SJSA1 (cell line): ENCODE data around the gene FEN1. TPM values are rescaled to one million over a fixed set of nuclear protein-coding genes. Genes with fewer than 3 reads are reported as not detected.

Experiments
- DNase-seq, 2 experiments: peaks; one replicate each; pipeline ENCODE4 v3.0.0-alpha.2; 2015 to 2020; ENCODE audit warnings: low spot score in 2 of 2, low read depth in 1 of 2
- H3K27ac ChIP-seq: fragments of 250-450 bp; sonication (Bioruptor Pico); 2 replicates; pipeline ENCODE4 v1.5.1; 2020; ENCODE audit warnings: mild to moderate bottlenecking, moderate library complexity
- H3K27me3 ChIP-seq: fragments of 250-450 bp; sonication (Bioruptor Pico); replicated peaks from 2 replicates; pipeline ENCODE4 v1.5.1; 2020; ENCODE audit warnings: mild to moderate bottlenecking, moderate library complexity
- H3K36me3 ChIP-seq: fragments of 250-450 bp; sonication (Bioruptor Pico); 2 replicates; pipeline ENCODE4 v1.5.1; 2020; ENCODE audit warnings: mild to moderate bottlenecking
- H3K4me1 ChIP-seq: fragments of 250-450 bp; sonication (Bioruptor Pico); replicated peaks from 2 replicates; pipeline ENCODE4 v1.6.1; 2021; ENCODE audit warnings: mild to moderate bottlenecking
- H3K4me3 ChIP-seq: fragments of 250-450 bp; sonication (Bioruptor Pico); 2 replicates; pipeline ENCODE4 v1.5.1; 2020; ENCODE audit warnings: mild to moderate bottlenecking
- H3K9me3 ChIP-seq: fragments of 250-450 bp; sonication (Bioruptor Pico); replicated peaks from 2 replicates; pipeline ENCODE4 v1.5.1; 2020; ENCODE audit warnings: mild to moderate bottlenecking
- total RNA-seq: library from RNA; depleted of rRNA; stranded (reverse); fragments of >200 nt; shearing (Covaris generic); gene quantifications from 2 replicates; pipeline ENCODE4 v1.2.3, GENCODE V29; 2014

The FEN1 gene
- total RNA-seq, 1 experiment from 2014 or later: 185 TPM

DNA sequence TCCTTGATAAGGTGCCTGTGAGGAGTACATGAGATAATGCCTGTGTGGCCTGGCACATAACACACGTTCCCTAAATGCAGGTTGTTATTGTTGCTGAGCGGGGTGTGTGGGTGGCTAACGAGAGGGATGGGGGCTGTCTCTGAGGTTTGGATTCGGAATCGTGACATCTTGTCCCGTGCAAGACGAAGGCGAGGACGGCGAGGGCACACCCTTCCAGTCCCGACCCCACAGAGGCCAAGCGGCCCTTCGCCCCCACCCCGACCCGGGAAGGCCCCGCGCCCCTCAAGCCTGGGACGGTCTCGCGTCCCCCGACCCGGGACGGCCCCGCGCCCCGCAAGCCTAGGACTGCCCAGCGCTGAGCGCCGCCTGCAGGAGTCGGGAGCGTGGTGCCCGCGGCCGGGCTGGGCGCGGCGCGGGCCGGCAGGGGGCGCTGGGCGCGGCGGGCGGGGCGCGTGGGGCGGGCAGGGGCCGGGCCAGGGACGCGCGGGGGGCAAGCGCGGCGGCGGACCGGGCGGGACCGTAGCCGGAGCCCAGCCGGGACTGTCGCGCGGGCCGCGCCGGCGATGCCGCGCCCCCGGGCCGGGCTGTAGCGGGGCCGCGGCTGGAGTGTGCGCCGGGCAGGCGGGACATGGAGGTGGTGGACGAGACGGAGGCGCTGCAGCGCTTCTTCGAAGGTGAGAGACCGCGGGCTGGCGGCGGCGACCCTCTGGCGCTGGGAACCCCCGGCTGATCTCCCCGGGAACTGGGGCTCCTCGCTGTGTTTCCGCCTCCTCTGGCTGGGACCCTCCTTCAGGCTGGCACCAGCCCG, 40.4 kb upstream of the FEN1 start, which contains the start of gene MYRF:
MYRF (plus strand) TSS at position 520 of the 808 bp plus-strand sequence; CDS start at position 629, 109 bp downstream.
- Histone ChIP-seq H3K36me3 (0 out of 2 replicates have a peak, but pooled peaks cover 2% of the 10 kb centered on the region), H3K27me3 (0 out of 2 replicates have a peak, but pooled peaks cover 5% of the 10 kb centered on the region), H3K4me3 (peak within 1 kb of the TSS; percentile 59), H3K4me1 (peaks cover 44% of the 10 kb centered on the region), H3K9me3 (peaks cover 4% of the 10 kb centered on the region), H3K27ac (no peak within 1 kb of the TSS)
- peak in 1 of 2 experiments; percentile 28 for DNase-seq

DNA sequence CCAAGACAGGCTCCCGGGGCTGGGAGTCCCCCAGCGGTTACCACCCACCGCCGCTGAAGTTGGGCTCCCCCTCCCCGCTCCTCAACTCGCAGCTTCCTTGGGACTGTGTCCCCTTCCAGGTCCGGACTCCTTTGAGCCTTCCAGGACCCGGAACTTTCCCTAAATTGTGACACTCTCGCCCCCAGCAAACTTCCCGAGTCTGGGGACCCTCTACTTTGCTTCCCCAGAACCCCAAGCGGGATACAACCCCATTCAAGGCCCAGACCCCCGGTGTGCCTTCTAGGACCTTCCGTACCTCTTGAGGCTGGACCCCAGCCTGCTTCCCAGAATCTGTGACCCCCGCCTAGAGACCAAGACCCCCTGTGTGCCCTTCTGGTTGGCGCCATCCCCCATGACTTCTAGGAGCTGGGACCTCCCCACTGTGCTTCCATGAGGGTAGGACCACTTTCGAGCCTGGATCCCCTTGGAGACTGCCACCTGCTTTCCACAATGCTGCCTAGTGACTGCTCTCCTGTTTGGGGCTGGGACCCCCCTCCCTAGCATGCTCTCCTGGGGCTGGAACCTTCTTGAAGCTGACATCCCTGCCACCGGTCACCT, 39.7 kb upstream of the FEN1 start:
- no peak overlapping the region for H3K27ac ChIP-seq
- H3K27me3 ChIP-seq: 0 out of 2 replicates have a peak, but pooled peaks cover 5% of the 10 kb centered on the region
- no peaks in the 10 kb centered on the region; the same call in 1 of the 2 replicates for H3K9me3 ChIP-seq
- H3K4me1 ChIP-seq: peaks cover 37% of the 10 kb centered on the region
- DNase-seq: no peak
- H3K4me3 ChIP-seq: peak overlapping the region; percentile 59
- 0 out of 2 replicates have a peak, but pooled peaks cover 2% of the 10 kb centered on the region for H3K36me3 ChIP-seq

DNA sequence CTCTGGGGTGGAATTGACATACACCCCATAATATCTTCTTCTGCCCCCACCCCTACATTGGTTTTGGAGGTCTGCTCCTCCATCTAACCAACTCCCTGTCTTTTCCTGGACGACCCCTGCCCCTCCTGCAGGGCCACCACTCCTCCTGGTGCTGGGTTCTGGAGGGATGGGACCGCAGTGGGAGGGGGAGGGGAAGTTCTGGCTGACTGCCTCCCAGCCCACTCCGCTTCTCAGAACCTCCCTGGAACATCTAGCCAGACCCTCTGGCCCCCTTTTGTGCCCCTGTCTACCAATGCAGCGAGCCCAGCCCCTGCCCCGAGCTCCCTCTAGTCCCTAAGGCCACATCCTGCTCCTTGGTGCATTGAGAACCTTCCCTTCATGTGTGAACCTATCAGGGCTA, 39.0 kb upstream of the FEN1 start:
- no peak overlapping the region for H3K27ac ChIP-seq
- no peak for DNase-seq
- no peaks in the 10 kb centered on the region; the same call in 1 of the 2 replicates for H3K9me3 ChIP-seq
- H3K36me3 ChIP-seq: 0 out of 2 replicates have a peak, but pooled peaks cover 2% of the 10 kb centered on the region
- peaks cover 36% of the 10 kb centered on the region for H3K4me1 ChIP-seq
- 0 out of 2 replicates have a peak, but pooled peaks cover 5% of the 10 kb centered on the region for H3K27me3 ChIP-seq
- H3K4me3 ChIP-seq: no peak overlapping the region

DNA sequence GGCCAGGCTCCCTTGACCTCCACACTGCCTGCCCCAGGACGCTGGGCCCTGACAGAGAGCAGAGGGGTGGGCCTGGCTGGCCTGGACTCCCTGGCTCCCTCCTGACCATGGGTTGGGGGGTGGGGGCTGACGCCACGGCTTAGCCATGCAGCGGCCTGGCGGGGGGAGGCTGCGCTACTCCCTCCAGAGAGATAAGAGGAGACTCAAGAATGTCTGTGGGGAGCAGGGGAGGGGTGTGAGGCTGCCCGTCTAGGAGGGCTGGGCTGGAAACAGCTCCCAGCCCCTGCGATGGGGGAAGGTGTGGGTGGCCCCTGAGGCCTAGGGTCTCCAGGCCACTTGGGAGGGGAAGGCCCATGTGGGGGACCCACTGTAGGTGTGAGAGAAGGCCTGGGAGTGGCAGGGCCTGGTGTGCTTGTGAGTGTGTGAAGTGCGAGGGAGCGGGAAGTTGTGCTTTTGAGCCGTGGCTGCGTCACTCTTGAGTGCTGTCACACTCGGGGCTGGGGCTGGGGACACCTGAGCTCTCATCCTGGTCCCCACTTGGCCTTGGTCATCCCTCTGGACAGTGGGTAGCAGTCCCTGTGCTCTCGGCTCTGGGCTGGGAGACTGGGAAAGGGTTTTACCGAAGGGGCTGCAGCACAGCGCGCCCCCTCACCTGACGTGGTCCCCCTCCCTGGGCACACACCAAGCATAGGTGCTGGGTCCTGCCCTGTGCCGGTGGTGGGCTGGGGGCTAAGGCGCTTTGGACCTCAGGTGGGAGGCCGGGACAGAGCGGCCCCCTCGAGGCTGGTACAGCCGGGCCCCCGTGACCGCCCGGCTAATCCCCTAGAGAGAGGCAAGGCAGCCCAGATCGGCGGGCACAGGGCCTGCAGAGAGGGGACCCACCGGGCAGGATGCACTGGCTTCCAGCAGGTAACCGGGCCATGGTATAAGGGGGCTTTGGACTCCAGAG, 37.9 kb upstream of the FEN1 start:
- DNase-seq: no peak
- Histone ChIP-seq H3K9me3 (no peaks in the 10 kb centered on the region; the same call in 1 of the 2 replicates), H3K4me1 (peaks cover 35% of the 10 kb centered on the region), H3K4me3 (no peak overlapping the region), H3K27me3 (0 out of 2 replicates have a peak, but pooled peaks cover 5% of the 10 kb centered on the region), H3K36me3 (0 out of 2 replicates have a peak, but pooled peaks cover 2% of the 10 kb centered on the region), H3K27ac (no peak overlapping the region)

DNA sequence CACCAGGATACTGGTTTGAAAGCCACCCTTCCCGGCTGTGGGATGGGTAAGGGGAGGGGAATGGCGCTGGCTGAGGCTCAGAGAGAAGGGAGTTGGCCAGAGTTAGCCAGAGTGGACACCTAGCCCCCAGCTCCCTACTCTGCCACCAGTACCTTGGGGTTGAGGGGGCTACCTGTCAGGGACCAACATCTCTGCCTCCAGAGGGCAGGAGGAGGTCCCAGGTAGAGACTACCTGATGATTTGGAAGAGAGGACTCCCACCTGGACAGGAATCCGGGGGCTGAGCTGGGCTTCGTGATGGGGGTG, 36.6 kb upstream of the FEN1 start:
- Histone ChIP-seq H3K9me3 (no peaks in the 10 kb centered on the region; the same call in 1 of the 2 replicates), H3K4me1 (peaks cover 32% of the 10 kb centered on the region), H3K27ac (peak overlapping the region; percentile 57; the same call in 1 of the 2 replicates), H3K4me3 (no peak overlapping the region), H3K36me3 (0 out of 2 replicates have a peak, but pooled peaks cover 2% of the 10 kb centered on the region), H3K27me3 (0 out of 2 replicates have a peak, but pooled peaks cover 5% of the 10 kb centered on the region)
- no peak for DNase-seq

DNA sequence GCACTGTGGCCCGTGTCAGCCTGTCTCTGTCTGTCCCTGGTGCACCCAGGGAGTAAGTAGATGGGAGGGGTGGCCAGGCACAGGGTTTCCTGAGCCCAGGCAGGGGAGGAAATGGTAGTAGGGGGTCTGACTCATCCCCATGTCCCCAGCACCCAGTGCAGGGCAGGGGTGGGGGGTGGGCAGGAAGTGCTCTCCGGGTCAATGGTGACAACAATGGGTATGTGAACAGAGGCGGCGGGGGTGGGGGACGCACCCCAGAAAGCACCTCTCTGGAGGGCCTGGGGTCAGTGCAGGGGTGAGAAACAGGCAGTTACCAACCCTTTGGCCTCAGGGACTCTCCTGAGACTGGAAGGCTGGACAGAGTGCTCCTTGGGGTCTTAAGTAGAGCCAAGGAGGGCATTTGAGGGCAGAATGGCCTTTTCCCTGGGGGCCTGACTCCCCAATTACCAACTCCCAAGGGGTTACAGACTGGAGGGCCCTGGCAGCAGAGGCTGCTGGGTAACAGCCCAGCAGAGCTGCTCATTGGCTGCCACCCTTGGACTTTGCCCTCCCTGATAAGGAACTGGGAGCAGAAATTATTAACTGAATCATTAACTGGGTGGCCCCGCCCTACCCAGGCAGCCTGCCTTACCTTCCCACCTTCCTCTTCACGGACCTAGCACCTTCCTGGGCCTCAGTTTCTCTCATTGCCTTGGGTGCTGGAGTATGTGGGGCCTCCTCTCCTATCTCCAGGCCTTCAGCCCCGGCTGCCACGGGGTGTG, 36.1 kb upstream of the FEN1 start:
- Histone ChIP-seq H3K27me3 (0 out of 2 replicates have a peak, but pooled peaks cover 5% of the 10 kb centered on the region), H3K27ac (peak overlapping the region; percentile 57), H3K36me3 (0 out of 2 replicates have a peak, but pooled peaks cover 2% of the 10 kb centered on the region), H3K4me3 (no peak overlapping the region), H3K4me1 (peaks cover 32% of the 10 kb centered on the region), H3K9me3 (no peaks in the 10 kb centered on the region; the same call in 1 of the 2 replicates)
- DNase-seq: peak; percentile 63 to 86

DNA sequence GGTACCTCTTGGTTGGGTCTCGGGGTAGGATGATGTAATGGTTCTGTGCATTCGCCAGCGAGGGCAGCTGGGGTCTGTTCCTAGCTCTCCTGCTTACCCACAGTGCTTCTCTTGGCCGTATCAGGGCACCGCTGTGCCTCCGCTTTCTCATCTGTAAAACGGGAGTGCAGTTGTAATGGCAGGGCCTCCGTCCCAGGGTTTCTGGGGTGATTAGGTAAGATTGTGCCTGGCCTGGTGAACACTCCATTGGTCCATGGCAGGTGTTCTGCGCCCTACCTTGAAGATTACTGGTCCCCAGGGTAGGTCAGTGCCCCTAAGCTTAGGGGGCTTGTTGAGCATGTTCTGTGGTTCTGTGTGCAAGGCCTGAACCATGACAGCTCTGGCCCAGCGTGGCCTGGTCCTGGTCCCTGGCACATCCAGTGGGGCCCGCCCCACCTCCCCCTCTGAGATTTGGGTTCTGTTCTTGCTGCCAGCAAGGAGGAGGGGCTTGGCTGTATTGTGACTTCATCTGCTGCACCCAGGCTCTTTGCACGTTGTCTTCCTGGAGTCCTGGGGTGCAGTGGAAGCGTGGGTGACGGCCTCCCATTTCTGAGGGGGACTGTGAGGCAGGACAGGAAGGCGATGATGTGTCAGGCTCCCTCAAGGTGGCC, 35.4 kb upstream of the FEN1 start:
- H3K27me3 ChIP-seq: no peaks in the 10 kb centered on the region
- H3K4me3 ChIP-seq: no peak overlapping the region
- H3K4me1 ChIP-seq: peaks cover 26% of the 10 kb centered on the region
- no peaks in the 10 kb centered on the region for H3K9me3 ChIP-seq
- H3K27ac ChIP-seq: no peak overlapping the region
- no peaks in the 10 kb centered on the region for H3K36me3 ChIP-seq
- no peak for DNase-seq

DNA sequence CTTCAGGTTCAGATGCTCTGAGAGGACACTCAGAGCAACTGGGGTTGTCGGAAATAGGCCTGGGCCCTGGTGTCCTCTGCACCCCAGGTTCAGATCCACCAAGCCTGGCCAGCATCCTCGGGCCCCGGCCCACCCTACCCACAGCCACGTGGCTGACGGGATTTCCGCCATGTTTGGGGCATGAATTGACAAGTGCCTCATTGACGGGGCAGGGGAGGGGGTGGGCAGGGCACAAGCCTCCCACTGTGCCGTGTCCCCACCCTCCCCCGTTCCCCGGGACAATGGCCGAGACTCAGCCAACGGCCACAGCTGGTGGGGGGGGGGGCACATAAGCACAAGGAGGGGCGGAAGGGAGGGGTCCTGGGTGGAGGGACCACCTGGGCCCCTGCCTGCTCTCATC, 31.8 kb upstream of the FEN1 start:
- H3K27ac ChIP-seq: no peak overlapping the region
- H3K4me1 ChIP-seq: peaks cover 14% of the 10 kb centered on the region
- H3K27me3 ChIP-seq: no peaks in the 10 kb centered on the region
- DNase-seq: no peak
- H3K9me3 ChIP-seq: no peaks in the 10 kb centered on the region
- no peaks in the 10 kb centered on the region for H3K36me3 ChIP-seq
- no peak overlapping the region for H3K4me3 ChIP-seq

DNA sequence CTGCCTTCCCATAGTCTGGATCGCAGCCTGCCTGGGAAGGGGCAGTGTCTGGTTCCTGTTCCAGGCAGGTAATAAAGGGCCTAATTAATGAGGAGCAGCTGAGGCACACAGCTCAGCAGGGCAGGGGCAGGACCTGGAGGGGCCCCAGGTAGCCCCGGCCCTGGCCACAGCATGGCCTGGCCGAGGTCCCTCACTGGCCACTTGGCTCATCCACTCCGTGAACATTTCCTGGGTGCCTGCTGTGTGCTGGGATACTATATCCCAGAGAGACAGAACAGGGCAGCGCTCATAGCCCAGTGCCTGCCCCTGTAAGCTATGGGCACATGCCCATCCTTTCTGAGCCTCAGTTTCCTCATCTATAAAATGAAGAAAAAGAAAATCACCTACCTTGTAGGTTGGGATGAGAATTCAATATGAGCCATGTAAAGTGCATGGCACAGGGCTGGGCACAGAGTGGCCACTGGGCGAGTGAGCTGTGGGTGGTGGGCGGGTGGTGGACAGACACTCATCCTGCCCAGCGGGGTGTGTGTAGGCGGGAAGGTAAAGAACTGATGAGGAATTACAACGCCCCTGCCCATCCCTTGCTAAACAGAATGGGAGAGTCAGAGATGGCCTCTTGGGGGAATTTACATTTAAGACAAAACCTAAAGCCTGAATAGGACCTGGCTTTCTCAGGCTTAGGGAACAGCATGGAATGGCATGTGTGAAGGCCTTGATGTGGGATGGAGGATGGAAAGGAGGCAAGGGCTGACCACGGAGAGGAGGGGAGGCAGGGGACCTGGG, 31.1 kb upstream of the FEN1 start:
- Histone ChIP-seq H3K27me3 (no peaks in the 10 kb centered on the region), H3K27ac (no peak overlapping the region), H3K4me3 (no peak overlapping the region), H3K36me3 (no peaks in the 10 kb centered on the region), H3K9me3 (no peaks in the 10 kb centered on the region), H3K4me1 (peaks cover 14% of the 10 kb centered on the region)
- DNase-seq: no peak

DNA sequence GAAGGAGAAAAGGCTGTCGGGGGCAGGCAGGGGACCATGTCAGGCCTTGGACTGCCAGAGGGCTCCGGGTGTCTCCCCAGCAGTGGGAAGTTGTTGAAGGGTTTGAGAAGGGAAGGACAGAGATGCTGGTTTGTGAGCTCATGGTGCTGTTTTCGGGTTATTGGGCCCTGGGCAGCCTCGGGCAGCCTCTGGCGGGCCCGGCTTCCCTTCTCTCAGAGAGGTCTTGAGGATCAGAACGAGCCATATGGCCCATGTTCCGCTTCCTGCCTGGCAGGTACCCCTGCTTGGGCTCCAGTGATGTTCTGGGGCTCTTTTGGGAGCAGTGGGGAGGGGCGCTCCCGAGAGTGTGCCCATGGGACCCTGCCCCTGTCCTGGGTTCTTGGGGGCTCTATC, 30.5 kb upstream of the FEN1 start:
- no peak overlapping the region for H3K27ac ChIP-seq
- H3K4me3 ChIP-seq: no peak overlapping the region
- no peaks in the 10 kb centered on the region for H3K9me3 ChIP-seq
- DNase-seq: no peak
- H3K27me3 ChIP-seq: no peaks in the 10 kb centered on the region
- H3K36me3 ChIP-seq: no peaks in the 10 kb centered on the region
- H3K4me1 ChIP-seq: peaks cover 11% of the 10 kb centered on the region

DNA sequence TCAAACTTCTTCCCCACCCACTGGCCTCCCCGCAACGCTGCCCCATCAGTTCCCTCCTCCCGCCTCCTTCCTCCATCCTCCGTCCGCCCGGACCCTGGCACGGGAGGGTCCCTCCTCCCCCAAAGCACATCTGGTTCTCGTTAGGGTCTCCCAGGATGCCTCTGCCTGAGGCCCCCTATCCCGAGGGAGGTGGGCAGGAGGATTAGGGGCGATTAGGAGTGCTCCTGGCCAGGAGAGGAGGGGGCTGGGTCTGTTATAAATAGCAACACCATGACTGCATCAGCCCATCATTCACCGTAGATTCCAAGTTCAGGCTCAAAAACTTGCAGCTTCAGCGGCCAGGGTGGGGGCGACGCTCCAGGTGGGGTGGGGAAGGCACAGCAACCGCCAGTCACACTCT, 29.9 kb upstream of the FEN1 start:
- Histone ChIP-seq H3K4me1 (peaks cover 11% of the 10 kb centered on the region), H3K9me3 (no peaks in the 10 kb centered on the region), H3K4me3 (no peak overlapping the region), H3K27me3 (no peaks in the 10 kb centered on the region), H3K27ac (no peak overlapping the region), H3K36me3 (no peaks in the 10 kb centered on the region)
- no peak for DNase-seq
